ENCODE results near the gene SLC35E2B. TPM values are rescaled to one million over a fixed set of nuclear protein-coding genes. Genes with fewer than 3 reads are reported as not detected.

Gene SLC35E2B
- total RNA-seq, 4 donors from 2014 or later, result 63.4 to 202 (median 83.9) TPM

GRCh38 chr1:1623181-1623630 lies 69.4 kb downstream of the SLC35E2B start:
- no peak for DNase-seq
- in situ Hi-C loops (cut with MboI; ENCODE audit: low pct_ligation_motif_present in 1 of 4, low pct_unique_long_range_greater_than_20kb in 1 of 4, low sequenced_read_pairs in 3 of 4) (no loop called here), intact Hi-C loops (cut with DNase I; ENCODE audit: low total_unique reads) (no loop called here)
- TF ChIP-seq POLR2AphosphoS5 (IDR thresholded peaks at IDR 0.05), result no peak
- no peak for TF ChIP-seq EP300 (IDR thresholded peaks at IDR 0.05; ENCODE audit: low read depth)
- TF ChIP-seq, protein P1, sequence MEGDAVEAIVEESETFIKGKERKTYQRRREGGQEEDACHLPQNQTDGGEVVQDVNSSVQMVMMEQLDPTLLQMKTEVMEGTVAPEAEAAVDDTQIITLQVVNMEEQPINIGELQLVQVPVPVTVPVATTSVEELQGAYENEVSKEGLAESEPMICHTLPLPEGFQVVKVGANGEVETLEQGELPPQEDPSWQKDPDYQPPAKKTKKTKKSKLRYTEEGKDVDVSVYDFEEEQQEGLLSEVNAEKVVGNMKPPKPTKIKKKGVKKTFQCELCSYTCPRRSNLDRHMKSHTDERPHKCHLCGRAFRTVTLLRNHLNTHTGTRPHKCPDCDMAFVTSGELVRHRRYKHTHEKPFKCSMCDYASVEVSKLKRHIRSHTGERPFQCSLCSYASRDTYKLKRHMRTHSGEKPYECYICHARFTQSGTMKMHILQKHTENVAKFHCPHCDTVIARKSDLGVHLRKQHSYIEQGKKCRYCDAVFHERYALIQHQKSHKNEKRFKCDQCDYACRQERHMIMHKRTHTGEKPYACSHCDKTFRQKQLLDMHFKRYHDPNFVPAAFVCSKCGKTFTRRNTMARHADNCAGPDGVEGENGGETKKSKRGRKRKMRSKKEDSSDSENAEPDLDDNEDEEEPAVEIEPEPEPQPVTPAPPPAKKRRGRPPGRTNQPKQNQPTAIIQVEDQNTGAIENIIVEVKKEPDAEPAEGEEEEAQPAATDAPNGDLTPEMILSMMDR (IDR thresholded peaks at IDR 0.05), result no peak
- no peak for TF ChIP-seq POLR2A (IDR thresholded peaks at IDR 0.05)
- H3K9me3 ChIP-seq, result no peaks in the 10 kb centered on the region
- H3K4me3 ChIP-seq, result no peak overlapping the region
- H3K27me3 ChIP-seq, result no peaks in the 10 kb centered on the region
- peaks cover 0 to 11% (median 7%) of the 10 kb centered on the region in 4 donors for H3K4me1 ChIP-seq
- WGBS, 2 donors (ENCODE audit: low coverage in 1 of 2), result 95 to 100% methylated on average over 3 to 33 of the region's 33 CpGs
- H3K27ac ChIP-seq, result no peak overlapping the region
- H3K36me3 ChIP-seq, result no peaks in the 10 kb centered on the region

DNA sequence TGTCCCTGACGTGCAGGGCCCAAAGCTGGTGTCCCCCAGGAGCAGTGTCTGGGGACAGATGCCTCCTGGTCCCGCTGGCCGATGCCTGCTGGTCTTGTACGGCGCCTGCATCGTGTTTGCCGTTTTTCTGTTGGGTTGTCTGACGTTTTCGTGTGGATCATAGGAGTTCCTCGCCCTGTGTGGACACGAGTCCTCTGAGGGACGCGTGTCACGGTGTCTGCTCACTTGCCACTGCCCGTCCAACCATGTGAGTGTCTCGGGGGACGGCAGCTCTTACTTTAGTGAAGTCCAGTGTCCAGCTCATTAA lies 69.9 kb downstream of the SLC35E2B start:
- in situ Hi-C loops (cut with MboI; ENCODE audit: low pct_ligation_motif_present in 1 of 4, low pct_unique_long_range_greater_than_20kb in 1 of 4, low sequenced_read_pairs in 3 of 4), result no loop called here

DNA sequence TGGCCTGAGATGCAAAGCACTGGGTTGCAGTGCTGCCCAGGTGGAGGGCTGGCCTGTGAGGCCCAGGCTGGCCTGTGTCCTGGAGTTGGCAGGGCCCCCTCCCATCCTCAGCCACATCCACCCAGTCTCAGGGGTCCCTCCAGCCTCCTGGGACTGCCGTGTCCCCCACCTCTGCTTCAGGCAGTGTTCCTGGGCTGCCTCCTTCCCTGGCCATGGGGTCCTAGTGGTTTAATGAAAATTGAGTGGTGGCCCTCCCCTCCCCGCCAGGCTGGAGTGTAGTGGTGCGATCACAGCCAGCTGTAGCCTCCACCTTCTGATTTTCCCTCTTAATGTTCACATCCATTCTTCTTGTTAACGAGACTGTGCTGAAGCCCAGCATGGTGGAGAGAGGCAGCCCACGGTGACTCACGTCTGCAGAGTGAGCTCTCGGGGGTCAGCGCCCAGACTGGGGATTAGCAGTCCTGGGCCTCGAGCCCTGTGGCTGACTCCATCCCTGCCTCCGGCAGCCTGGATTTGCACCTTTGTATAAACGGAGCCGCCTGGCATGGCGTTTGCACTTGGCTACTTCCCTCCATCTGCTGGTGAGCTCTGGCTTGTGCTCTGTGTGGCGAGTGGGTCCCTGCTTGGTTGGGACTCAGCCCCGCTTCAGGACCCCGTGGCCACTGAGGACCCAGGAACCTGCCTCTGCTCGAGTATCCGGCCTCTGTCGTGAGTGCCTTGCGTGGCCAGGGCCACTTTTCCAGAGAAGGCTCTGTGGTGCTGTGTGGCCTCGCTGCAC lies 70.4 kb downstream of the SLC35E2B start:
- Histone ChIP-seq H3K4me1 (peaks cover 2 to 12% (median 11%) of the 10 kb centered on the region in 4 donors), H3K27ac (no peak overlapping the region), H3K4me3 (no peak overlapping the region), H3K9me3 (no peaks in the 10 kb centered on the region), H3K36me3 (no peaks in the 10 kb centered on the region), H3K27me3 (no peaks in the 10 kb centered on the region)
- no peak for TF ChIP-seq POLR2AphosphoS5 (IDR thresholded peaks at IDR 0.05)
- TF ChIP-seq EP300 (IDR thresholded peaks at IDR 0.05; ENCODE audit: low read depth), result no peak
- TF ChIP-seq POLR2A (IDR thresholded peaks at IDR 0.05), result no peak
- TF ChIP-seq, protein P1 (IDR thresholded peaks at IDR 0.05), result no peak
- no peak for DNase-seq
- in situ Hi-C loops (cut with MboI; ENCODE audit: low pct_ligation_motif_present in 1 of 4, low pct_unique_long_range_greater_than_20kb in 1 of 4, low sequenced_read_pairs in 3 of 4), result no loop called here
- intact Hi-C loops (cut with DNase I; ENCODE audit: low total_unique reads), result no loop called here
- WGBS, 2 donors (ENCODE audit: low coverage in 1 of 2), result 76% methylated on average over 20 of the region's 21 CpGs; no CpG with 5 or more reads in 1 of the 2 donors

More for the DNA sequence above, 69.9 kb downstream of the SLC35E2B start:
- no peak overlapping the region for H3K4me3 ChIP-seq
- DNase-seq, result no peak
- no peaks in the 10 kb centered on the region for H3K9me3 ChIP-seq
- H3K27ac ChIP-seq, result no peak overlapping the region
- WGBS, 2 donors (ENCODE audit: low coverage in 1 of 2), result 90 to 100% methylated on average over 6 to 17 of the region's 17 CpGs
- no peaks in the 10 kb centered on the region for H3K36me3 ChIP-seq
- H3K27me3 ChIP-seq, result no peaks in the 10 kb centered on the region
- peaks cover 0 to 11% (median 7%) of the 10 kb centered on the region in 4 donors for H3K4me1 ChIP-seq
- TF ChIP-seq POLR2AphosphoS5 (IDR thresholded peaks at IDR 0.05) (no peak), POLR2A (IDR thresholded peaks at IDR 0.05) (no peak), EP300 (IDR thresholded peaks at IDR 0.05; ENCODE audit: low read depth) (no peak)
- TF ChIP-seq, protein P1 (IDR thresholded peaks at IDR 0.05), result no peak
- intact Hi-C loops (cut with DNase I; ENCODE audit: low total_unique reads), result no loop called here

DNA sequence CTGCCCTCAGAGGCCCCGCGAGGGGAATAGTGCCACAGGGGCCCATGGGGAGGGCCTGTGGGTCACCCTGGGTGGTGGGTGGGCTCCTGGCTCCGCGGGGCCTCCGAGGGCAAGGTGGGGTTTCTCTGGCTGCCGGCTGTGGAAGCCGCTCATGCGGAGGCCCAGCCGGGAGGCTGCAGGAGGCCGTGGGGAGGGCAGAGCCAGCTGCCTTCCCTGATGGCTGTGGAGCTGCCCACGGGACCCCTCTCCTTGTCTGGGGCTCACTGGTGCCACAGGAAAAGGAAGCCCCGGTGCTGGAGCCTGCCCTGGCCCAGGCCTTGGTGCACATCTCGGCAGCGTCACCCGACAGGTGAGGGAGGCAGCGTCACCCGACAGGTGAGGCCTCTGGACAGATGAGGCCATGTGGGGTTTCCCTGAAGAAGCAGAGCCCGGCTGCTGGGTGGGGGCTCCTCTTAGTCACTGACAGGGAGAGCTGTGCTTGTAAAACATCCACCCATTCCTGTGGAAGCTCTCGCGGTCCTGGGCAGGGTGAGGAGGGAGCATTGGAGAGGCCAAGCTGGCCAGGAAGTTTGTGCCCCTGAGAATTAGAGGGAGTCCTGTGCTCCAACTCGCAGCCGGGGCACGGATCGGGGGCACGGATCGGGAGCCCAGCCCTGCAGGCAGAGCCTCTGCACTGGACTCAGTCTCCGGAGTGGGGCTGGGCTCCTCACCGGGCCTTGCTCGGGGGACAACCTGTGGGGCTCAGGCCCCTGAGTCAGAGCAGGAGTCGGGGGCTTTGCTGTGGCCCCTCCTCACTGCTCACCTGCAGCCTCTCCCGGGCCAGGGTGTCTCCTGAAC lies 71.2 kb downstream of the SLC35E2B start:
- Histone ChIP-seq H3K9me3 (no peaks in the 10 kb centered on the region), H3K27me3 (no peaks in the 10 kb centered on the region), H3K4me3 (no peak overlapping the region), H3K27ac (no peak overlapping the region), H3K36me3 (no peaks in the 10 kb centered on the region), H3K4me1 (peaks cover 9 to 13% (median 12%) of the 10 kb centered on the region in 4 donors)
- in situ Hi-C loops (cut with MboI; ENCODE audit: low pct_ligation_motif_present in 1 of 4, low pct_unique_long_range_greater_than_20kb in 1 of 4, low sequenced_read_pairs in 3 of 4) (no loop called here), intact Hi-C loops (cut with DNase I; ENCODE audit: low total_unique reads) (no loop called here)
- DNase-seq, result no peak
- TF ChIP-seq, protein P1 (IDR thresholded peaks at IDR 0.05), result no peak
- no peak for TF ChIP-seq POLR2A (IDR thresholded peaks at IDR 0.05)
- TF ChIP-seq EP300 (IDR thresholded peaks at IDR 0.05; ENCODE audit: low read depth), result no peak
- no peak for TF ChIP-seq POLR2AphosphoS5 (IDR thresholded peaks at IDR 0.05)
- 88% methylated on average over 22 of the region's 31 CpGs; no CpG with 5 or more reads in 1 of the 2 donors for whole genome bisulfite sequencing, 2 donors (ENCODE audit: low coverage in 1 of 2)

Data from transverse colon (tissue), 4 donors.